Measurements from ENCODE around the gene RBM15. TPM values are rescaled to one million over a fixed set of nuclear protein-coding genes. Genes with fewer than 3 reads are reported as not detected.

The RBM15 gene
- total and polyA plus RNA-seq, 2 experiments from 2014 or later = 20.8 to 84.0 TPM

DNA sequence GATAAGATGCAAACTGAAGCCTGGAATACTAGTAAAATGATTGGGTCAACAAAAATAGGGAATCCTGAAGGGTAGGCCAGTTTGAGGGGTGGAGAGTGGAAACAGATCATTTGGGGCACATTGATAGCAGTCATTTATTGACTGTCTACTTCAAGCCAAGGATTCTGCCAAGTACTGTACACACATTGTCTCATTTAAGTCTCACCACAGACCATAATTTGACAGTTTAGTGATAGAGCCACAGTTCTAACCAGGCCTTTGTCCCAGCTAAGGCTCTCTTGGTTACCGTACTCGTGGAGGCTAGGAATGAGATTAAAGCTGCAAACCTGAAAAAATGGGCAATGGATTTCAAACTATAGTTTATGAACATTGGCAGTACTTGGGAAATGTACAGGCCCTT is 11.2 kb downstream of the RBM15 start (continued):
- TF ChIP-seq, protein P1, sequence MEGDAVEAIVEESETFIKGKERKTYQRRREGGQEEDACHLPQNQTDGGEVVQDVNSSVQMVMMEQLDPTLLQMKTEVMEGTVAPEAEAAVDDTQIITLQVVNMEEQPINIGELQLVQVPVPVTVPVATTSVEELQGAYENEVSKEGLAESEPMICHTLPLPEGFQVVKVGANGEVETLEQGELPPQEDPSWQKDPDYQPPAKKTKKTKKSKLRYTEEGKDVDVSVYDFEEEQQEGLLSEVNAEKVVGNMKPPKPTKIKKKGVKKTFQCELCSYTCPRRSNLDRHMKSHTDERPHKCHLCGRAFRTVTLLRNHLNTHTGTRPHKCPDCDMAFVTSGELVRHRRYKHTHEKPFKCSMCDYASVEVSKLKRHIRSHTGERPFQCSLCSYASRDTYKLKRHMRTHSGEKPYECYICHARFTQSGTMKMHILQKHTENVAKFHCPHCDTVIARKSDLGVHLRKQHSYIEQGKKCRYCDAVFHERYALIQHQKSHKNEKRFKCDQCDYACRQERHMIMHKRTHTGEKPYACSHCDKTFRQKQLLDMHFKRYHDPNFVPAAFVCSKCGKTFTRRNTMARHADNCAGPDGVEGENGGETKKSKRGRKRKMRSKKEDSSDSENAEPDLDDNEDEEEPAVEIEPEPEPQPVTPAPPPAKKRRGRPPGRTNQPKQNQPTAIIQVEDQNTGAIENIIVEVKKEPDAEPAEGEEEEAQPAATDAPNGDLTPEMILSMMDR (conservative IDR thresholded peaks at IDR 0.05; ENCODE audit: low read depth in 2 of 2) = no peak
- TF ChIP-seq EZH2 (IDR thresholded peaks at IDR 0.05; ENCODE audit: low read depth, unreplicated experiment) = no peak
- TF ChIP-seq REST (IDR thresholded peaks at IDR 0.05; ENCODE audit: unreplicated experiment) = no peak
- TF ChIP-seq NANOG (IDR thresholded peaks at IDR 0.05; ENCODE audit: borderline replicate concordance) = no peak
- no peak for TF ChIP-seq JUNB (IDR thresholded peaks at IDR 0.05; ENCODE audit: unreplicated experiment)

DNA sequence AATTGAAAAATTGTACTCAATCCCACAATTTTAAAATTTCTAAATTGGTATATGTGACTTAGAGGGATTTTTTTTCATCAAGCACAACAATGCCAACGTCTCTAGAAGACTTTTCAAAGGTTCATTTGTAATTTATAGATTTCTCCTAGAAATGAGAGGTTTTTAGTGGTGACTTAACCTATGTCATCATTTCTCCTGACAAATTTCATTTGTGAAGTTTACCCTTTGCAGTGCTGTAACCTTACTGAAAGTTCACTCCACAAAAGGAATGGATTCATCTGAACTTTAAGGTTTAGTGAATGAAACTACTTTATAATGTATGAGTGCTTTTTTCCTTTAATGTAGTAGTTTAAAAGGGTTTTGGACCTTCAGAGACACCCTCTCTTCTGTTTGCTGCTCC is 16.1 kb downstream of the RBM15 start:
- H3K9me2 ChIP-seq (ENCODE audit: insufficient read depth) = no peaks in the 10 kb centered on the region
- TF ChIP-seq, protein P2, sequence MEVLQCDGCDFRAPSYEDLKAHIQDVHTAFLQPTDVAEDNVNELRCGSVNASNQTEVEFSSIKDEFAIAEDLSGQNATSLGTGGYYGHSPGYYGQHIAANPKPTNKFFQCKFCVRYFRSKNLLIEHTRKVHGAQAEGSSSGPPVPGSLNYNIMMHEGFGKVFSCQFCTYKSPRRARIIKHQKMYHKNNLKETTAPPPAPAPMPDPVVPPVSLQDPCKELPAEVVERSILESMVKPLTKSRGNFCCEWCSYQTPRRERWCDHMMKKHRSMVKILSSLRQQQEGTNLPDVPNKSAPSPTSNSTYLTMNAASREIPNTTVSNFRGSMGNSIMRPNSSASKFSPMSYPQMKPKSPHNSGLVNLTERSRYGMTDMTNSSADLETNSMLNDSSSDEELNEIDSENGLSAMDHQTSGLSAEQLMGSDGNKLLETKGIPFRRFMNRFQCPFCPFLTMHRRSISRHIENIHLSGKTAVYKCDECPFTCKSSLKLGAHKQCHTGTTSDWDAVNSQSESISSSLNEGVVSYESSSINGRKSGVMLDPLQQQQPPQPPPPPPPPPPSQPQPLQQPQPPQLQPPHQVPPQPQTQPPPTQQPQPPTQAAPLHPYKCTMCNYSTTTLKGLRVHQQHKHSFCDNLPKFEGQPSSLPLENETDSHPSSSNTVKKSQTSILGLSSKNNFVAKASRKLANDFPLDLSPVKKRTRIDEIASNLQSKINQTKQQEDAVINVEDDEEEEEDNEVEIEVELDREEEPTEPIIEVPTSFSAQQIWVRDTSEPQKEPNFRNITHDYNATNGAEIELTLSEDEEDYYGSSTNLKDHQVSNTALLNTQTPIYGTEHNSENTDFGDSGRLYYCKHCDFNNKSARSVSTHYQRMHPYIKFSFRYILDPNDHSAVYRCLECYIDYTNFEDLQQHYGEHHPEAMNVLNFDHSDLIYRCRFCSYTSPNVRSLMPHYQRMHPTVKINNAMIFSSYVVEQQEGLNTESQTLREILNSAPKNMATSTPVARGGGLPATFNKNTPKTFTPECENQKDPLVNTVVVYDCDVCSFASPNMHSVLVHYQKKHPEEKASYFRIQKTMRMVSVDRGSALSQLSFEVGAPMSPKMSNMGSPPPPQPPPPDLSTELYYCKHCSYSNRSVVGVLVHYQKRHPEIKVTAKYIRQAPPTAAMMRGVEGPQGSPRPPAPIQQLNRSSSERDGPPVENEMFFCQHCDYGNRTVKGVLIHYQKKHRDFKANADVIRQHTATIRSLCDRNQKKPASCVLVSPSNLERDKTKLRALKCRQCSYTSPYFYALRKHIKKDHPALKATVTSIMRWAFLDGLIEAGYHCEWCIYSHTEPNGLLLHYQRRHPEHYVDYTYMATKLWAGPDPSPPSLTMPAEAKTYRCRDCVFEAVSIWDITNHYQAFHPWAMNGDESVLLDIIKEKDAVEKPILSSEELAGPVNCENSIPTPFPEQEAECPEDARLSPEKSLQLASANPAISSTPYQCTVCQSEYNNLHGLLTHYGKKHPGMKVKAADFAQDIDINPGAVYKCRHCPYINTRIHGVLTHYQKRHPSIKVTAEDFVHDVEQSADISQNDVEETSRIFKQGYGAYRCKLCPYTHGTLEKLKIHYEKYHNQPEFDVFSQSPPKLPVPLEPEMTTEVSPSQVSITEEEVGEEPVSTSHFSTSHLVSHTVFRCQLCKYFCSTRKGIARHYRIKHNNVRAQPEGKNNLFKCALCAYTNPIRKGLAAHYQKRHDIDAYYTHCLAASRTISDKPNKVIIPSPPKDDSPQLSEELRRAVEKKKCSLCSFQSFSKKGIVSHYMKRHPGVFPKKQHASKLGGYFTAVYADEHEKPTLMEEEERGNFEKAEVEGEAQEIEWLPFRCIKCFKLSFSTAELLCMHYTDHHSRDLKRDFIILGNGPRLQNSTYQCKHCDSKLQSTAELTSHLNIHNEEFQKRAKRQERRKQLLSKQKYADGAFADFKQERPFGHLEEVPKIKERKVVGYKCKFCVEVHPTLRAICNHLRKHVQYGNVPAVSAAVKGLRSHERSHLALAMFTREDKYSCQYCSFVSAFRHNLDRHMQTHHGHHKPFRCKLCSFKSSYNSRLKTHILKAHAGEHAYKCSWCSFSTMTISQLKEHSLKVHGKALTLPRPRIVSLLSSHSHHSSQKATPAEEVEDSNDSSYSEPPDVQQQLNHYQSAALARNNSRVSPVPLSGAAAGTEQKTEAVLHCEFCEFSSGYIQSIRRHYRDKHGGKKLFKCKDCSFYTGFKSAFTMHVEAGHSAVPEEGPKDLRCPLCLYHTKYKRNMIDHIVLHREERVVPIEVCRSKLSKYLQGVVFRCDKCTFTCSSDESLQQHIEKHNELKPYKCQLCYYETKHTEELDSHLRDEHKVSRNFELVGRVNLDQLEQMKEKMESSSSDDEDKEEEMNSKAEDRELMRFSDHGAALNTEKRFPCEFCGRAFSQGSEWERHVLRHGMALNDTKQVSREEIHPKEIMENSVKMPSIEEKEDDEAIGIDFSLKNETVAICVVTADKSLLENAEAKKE (CRISPR knock-in tag; IDR thresholded peaks at IDR 0.05) = no peak
- TF ChIP-seq ZNF114 (CRISPR knock-in tag; IDR thresholded peaks at IDR 0.05) = no peak
- no peak for TF ChIP-seq EZH2phosphoT487 (IDR thresholded peaks at IDR 0.05; ENCODE audit: unreplicated experiment)
- no peak for TF ChIP-seq STAT1 (IDR thresholded peaks at IDR 0.05; ENCODE audit: unreplicated experiment)
- TF ChIP-seq POLR2AphosphoS5 (IDR thresholded peaks at IDR 0.05; ENCODE audit: low read depth) = no peak
- no peak for TF ChIP-seq REST (IDR thresholded peaks at IDR 0.05; ENCODE audit: unreplicated experiment)
- TF ChIP-seq CREB1 (CRISPR knock-in tag; IDR thresholded peaks at IDR 0.05; ENCODE audit: low read depth) = no peak

More for the DNA sequence above, 16.1 kb downstream of the RBM15 start:
- ATAC-seq (no peak), DNase-seq (ENCODE audit: low spot score) (no peak)
- peaks cover 3% of the 10 kb centered on the region for H3K27me3 Mint-ChIP-seq (ENCODE audit: insufficient read depth, low read depth, poor library complexity)
- Histone ChIP-seq H3K4me3 (no peak overlapping the region), H3K27ac (ENCODE audit: low read depth) (no peak overlapping the region), H3F3A (replicated peaks; ENCODE audit: low read depth) (no peaks in the 10 kb centered on the region), H3K27me3 (ENCODE audit: insufficient read depth) (no peaks in the 10 kb centered on the region), H3K79me2 (replicated peaks; ENCODE audit: insufficient read depth) (peaks cover 100% of the 10 kb centered on the region), H3K4me1 (ENCODE audit: insufficient read depth) (no peaks in the 10 kb centered on the region), H3K4me2 (no peak overlapping the region), H4K20me1 (replicated peaks; ENCODE audit: insufficient read depth) (peaks cover 54% of the 10 kb centered on the region), H3K36me3 (ENCODE audit: insufficient read depth) (0 out of 2 replicates have a peak, but pooled peaks cover 14% of the 10 kb centered on the region), H2AFZ (no peak overlapping the region)
- H3K4me3 Mint-ChIP-seq = no peak overlapping the region
- H3K36me3 Mint-ChIP-seq (ENCODE audit: low read depth) = peaks cover 26% of the 10 kb centered on the region; the same call in 2 of the 3 replicates
- H3K4me1 Mint-ChIP-seq = no peaks in the 10 kb centered on the region
- H3K9me3 Mint-ChIP-seq = no peaks in the 10 kb centered on the region
- no peak overlapping the region for H3K27ac Mint-ChIP-seq
